Lower leg skin (tissue), 3 donors: ENCODE measurements around the gene VPS8.

Source experiments
- POLR2A ChIP-seq, 2 donors: fragments of 450-650 bp; IDR thresholded peaks; one replicate each; pipeline ENCODE4 v1.6.1; 2016 to 2017; ENCODE audit warnings: antibody characterized with exemption in 2 of 2, mild to moderate bottlenecking in 1 of 2, moderate library complexity in 1 of 2
- TF ChIP-seq, protein P1 (sequence below), 3 donors: fragments of 450-650 bp; IDR thresholded peaks; one replicate each; pipeline ENCODE4 v1.5.1; 2016; ENCODE audit warnings: antibody characterized with exemption in 3 of 3, mild to moderate bottlenecking in 3 of 3, moderate library complexity in 2 of 3

- TF ChIP-seq, protein P1, sequence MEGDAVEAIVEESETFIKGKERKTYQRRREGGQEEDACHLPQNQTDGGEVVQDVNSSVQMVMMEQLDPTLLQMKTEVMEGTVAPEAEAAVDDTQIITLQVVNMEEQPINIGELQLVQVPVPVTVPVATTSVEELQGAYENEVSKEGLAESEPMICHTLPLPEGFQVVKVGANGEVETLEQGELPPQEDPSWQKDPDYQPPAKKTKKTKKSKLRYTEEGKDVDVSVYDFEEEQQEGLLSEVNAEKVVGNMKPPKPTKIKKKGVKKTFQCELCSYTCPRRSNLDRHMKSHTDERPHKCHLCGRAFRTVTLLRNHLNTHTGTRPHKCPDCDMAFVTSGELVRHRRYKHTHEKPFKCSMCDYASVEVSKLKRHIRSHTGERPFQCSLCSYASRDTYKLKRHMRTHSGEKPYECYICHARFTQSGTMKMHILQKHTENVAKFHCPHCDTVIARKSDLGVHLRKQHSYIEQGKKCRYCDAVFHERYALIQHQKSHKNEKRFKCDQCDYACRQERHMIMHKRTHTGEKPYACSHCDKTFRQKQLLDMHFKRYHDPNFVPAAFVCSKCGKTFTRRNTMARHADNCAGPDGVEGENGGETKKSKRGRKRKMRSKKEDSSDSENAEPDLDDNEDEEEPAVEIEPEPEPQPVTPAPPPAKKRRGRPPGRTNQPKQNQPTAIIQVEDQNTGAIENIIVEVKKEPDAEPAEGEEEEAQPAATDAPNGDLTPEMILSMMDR (IDR thresholded peaks at IDR 0.05) = no peak
- TF ChIP-seq POLR2A (IDR thresholded peaks at IDR 0.05) = no peak
Observed at GRCh38 chr3:185093116-185093515, 281.1 kb downstream of the VPS8 start.
